ENCODE measurements around the gene PLXNA4. TPM values are rescaled to one million over a fixed set of nuclear protein-coding genes. Genes with fewer than 3 reads are reported as not detected.

PLXNA4 gene
- total and polyA plus RNA-seq, 9 of the 15 experiments (the other 6 are each of a cell fraction or from before 2014, with no cell fraction given): under 0.01 to 0.09 TPM; not detected in 7

- TF ChIP-seq, protein P1, sequence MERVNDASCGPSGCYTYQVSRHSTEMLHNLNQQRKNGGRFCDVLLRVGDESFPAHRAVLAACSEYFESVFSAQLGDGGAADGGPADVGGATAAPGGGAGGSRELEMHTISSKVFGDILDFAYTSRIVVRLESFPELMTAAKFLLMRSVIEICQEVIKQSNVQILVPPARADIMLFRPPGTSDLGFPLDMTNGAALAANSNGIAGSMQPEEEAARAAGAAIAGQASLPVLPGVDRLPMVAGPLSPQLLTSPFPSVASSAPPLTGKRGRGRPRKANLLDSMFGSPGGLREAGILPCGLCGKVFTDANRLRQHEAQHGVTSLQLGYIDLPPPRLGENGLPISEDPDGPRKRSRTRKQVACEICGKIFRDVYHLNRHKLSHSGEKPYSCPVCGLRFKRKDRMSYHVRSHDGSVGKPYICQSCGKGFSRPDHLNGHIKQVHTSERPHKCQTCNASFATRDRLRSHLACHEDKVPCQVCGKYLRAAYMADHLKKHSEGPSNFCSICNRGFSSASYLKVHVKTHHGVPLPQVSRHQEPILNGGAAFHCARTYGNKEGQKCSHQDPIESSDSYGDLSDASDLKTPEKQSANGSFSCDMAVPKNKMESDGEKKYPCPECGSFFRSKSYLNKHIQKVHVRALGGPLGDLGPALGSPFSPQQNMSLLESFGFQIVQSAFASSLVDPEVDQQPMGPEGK (CRISPR knock-in tag; IDR thresholded peaks at IDR 0.05; ENCODE audit: borderline replicate concordance): no peak
- TF ChIP-seq GATAD2A (IDR thresholded peaks at IDR 0.05): no peak
- TF ChIP-seq DIDO1 (tag; IDR thresholded peaks at IDR 0.05; ENCODE audit: low read depth): no peak
- no peak for TF ChIP-seq ZFX (CRISPR knock-in tag; IDR thresholded peaks at IDR 0.05)
- no peak for TF ChIP-seq STAG1 (CRISPR knock-in tag; IDR thresholded peaks at IDR 0.05; ENCODE audit: borderline replicate concordance)
- no peak for TF ChIP-seq NR4A1 (CRISPR knock-in tag; IDR thresholded peaks at IDR 0.05)
- no peak for TF ChIP-seq NR4A1 (tag; IDR thresholded peaks at IDR 0.05)
- TF ChIP-seq, protein P2, sequence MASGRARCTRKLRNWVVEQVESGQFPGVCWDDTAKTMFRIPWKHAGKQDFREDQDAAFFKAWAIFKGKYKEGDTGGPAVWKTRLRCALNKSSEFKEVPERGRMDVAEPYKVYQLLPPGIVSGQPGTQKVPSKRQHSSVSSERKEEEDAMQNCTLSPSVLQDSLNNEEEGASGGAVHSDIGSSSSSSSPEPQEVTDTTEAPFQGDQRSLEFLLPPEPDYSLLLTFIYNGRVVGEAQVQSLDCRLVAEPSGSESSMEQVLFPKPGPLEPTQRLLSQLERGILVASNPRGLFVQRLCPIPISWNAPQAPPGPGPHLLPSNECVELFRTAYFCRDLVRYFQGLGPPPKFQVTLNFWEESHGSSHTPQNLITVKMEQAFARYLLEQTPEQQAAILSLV (tag; IDR thresholded peaks at IDR 0.05): no peak
- TF ChIP-seq, protein P3, sequence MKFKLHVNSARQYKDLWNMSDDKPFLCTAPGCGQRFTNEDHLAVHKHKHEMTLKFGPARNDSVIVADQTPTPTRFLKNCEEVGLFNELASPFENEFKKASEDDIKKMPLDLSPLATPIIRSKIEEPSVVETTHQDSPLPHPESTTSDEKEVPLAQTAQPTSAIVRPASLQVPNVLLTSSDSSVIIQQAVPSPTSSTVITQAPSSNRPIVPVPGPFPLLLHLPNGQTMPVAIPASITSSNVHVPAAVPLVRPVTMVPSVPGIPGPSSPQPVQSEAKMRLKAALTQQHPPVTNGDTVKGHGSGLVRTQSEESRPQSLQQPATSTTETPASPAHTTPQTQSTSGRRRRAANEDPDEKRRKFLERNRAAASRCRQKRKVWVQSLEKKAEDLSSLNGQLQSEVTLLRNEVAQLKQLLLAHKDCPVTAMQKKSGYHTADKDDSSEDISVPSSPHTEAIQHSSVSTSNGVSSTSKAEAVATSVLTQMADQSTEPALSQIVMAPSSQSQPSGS (CRISPR knock-in tag; IDR thresholded peaks at IDR 0.05): no peak
- no peak for TF ChIP-seq THRAP3 (IDR thresholded peaks at IDR 0.05; ENCODE audit: borderline replicate concordance)
Observed at GRCh38 chr7:132257253-132257652, 319.0 kb downstream of the PLXNA4 start (continued).
